Inflammatory macrophage (primary cell): ENCODE measurements around the gene SLC22A3.
"Not testable (repeated sequence)": the region's sequence is repeated elsewhere in the genome, so short reads cannot be mapped to it uniquely, and the experiment has no call there.

Experiments
- DNase-seq, 2 donors: peaks; one replicate each; pipeline ENCODE4 v3.0.0-alpha.2; 2020 to 2022

SLC22A3 gene

DNA sequence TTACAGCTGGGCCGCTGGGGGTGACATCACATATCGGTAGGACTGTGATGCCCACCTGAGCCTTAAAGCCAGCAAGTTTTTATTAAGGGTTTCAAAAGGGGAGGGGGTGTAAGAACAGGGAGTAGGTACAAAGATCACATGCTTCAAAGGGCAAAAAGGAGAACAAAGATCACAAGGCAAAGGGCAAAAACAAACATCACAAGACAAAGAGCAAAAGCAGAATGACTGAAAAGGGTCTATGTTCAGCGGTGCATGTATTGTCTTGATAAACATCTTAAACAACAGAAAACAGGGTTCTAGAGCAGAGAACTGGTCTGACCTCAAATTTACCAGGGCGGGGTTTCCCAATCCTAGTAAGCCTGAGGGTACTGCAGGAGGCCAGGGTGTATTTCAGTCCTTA, 101.6 kb downstream of the SLC22A3 start:
- not testable (repeated sequence) for DNase-seq

DNA sequence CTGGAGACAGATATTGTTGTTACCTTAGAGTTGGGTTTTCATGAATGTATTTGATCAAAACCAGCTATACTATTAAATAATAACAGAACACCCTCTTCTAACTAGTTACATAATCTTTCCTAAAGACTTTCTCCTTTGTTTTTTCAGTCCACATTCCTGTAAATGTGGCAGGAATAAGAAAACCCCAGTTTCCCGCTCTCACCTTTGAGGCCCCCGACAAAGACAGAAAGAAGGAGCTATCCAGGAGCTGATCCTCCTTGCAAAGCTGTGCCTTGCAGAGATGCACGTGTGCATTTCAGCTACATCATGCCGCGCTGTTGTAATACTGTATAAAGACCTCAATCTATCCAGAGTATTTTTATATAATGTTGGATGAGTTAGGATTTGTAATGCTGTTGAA, 102.7 kb downstream of the SLC22A3 start:
- no peak for DNase-seq

DNA sequence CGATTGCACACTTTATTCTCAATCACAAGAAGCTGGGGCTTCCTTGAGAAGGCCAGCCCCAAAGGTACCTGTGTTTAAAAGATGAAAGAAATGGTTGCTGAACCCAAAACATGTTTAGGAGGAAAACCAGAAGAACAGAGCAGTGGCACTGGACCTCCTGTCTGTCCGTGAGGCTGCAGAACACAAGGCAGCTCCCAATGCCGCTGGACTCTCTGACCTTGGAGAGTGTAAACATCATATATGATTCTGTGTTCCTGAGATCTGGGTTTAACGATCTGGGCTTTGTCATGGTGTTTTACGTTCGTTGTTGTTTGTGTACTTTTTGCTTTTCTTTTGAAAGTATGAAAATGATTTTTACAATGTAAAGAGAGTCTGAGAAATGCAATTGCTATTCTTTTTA, 106.1 kb downstream of the SLC22A3 start:
- no peak for DNase-seq

DNA sequence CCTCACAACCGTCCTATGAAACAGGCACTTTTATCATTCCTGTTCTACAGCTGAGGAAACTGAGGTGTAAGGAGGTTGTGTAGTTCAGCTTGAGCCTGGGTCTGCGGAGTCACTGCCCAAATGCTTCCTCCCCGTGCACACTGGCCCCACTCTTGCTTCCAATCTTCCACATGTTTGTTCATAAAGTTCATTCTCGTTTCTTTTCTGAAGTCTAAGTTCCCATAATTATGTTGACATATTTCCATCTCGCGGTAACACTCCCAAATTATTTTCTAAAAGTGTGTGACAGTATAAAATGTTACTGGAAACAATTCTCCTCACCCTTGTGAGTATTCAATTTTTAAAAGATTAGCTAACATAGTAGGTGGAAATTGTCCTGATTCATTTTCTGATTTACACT, 106.9 kb downstream of the SLC22A3 start:
- DNase-seq: no peak

DNA sequence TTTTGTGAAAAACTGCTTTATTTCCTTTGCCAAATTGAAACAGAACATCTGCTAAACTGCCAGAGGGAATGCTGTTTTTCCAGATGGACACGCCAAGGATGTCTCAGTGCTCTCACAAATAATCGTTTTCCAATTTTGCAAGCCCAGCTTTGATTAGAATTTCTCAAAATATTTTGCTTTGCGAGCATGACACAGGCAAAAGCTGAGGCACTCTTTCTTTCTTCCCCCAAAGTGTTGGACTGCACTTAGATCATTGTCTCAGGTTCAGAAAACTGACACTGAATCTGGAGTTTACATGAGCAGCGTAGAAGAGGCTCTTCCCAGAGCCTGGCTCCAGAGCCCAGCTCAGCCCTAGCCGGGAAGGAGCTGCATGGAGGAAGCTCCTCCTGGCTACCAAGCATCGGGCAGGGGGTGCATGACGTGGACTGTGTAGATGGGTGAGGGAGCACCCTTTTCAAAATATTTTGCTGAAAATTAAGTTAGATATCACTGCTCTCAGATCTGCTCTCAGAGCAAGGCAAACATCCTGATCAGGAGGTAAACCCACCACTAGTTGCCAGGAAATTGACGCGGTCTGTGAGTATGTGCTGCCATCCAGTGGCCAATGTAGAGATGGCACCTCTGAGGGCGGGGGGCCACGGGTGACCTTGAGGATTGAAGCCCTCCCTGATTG, 107.5 kb downstream of the SLC22A3 start:
- DNase-seq: peak; percentile 30 to 38

DNA sequence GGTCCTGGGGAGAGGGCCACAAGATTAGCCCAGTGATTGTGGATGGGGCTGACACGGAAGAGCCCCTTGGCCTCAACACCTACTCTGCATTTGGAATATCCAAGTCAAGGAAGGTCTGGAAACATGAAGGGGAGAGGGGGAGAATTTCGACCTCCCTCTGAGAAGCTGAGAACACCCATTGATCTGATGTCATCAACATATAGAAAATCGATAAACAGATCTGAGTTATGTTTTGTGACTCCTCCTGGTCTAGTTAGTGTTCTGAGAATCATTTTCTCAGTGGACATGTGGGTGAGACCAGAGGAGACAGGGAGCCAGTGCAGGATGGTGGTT, 108.0 kb downstream of the SLC22A3 start:
- no peak for DNase-seq

DNA sequence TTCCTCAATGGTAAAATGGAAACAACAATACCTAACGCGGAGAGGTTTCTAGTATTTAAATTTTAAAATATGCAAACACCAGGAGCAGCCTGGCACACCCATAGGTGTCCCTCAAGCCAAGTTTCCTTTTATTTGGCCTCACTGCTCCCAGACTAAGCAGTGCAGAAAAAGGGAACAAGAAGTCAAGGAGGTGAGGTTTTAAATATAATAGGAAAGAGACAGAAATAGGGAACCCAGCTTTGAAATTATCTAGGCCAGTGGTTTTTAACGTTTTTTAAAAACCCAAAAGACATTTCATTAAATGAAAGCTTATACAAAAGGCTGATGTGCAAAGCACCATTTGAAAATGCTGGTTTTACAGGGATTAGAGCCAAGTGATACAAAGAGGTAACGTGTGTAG, 109.6 kb downstream of the SLC22A3 start:
- DNase-seq: peak; percentile 2 to 33

DNA sequence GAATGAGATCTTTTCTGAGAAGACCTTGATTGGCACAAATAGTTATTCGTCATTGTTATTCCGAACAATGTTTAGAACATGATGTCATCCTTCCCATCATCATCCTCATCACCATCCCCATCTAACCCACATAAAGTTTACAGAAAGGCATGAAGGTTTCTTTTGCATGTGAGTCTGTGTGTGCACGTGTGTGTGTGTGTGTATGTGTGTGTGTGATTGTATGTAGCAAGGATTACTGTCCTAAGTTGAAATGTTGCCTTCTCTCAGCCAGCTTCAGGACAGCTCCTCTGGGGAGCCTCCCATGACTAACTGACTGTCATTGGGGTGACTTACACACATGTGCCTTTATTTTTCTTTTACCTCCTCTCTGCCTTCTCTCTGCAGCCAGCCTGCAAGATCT, 113.5 kb downstream of the SLC22A3 start:
- DNase-seq: no peak

DNA sequence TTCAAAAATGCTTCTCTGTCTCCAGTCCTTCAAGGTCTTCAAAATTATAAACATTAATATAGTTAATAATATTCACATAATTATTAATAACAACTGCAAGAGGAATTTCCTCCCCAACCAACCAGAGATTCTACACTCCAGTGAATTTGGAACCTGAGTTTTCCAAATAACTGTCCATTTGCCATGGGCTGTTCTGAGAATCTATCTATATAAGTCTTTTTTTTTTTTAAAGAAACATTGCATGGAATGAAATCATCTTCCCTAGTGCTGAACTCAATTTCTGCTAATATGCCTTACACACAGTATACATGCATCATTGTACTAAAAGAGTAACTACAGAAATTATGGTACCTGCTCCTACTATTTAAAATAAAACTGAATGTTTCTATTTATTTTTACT, 113.9 kb downstream of the SLC22A3 start:
- no peak for DNase-seq

DNA sequence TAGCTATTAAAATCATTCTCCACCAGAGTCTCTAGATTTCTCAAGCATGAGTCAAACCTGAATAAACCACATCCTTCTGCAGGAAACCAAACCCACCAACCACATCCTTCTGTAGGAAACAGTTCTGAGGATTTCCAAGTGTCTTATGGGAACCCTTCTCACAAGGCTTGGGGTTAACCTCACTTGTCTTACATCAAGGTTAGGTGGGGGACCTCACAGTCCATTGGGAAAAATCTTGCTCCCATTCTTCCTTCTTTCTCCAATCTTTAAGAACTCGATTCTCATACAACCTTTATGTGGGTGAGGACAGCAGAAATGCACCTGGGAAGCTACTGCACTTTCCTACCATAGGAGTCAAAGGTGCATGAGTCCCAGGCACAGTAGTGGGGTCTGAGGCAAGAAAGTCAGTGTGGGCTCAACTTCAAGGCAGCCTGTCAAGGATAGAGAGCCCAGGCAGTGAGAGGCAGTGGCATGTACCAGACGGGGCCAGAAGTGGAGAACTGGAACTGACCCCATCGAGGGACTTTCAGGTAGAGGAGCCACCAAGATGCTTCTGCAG, 114.5 kb downstream of the SLC22A3 start:
- peak; percentile 50 to 72 for DNase-seq

DNA sequence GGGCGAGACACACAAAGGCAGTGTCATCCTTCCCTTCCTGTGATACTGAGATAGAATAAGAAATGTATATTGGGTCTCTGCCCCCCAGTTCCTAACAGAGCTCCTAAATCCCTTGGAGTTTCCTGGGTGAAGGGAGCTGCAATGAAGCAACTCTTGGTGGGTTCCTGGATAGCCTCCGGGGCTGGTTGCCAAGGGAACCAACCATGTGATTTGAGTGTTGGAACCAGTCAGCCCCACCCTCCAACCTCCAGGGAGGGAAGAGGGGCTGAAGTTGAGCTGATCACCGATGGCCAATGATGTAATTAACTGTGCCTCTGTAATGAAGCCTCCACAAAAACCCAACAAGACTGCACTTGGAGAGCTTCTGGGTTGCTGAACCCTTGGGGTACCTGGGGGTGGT, 116.6 kb downstream of the SLC22A3 start:
- DNase-seq: no peak

DNA sequence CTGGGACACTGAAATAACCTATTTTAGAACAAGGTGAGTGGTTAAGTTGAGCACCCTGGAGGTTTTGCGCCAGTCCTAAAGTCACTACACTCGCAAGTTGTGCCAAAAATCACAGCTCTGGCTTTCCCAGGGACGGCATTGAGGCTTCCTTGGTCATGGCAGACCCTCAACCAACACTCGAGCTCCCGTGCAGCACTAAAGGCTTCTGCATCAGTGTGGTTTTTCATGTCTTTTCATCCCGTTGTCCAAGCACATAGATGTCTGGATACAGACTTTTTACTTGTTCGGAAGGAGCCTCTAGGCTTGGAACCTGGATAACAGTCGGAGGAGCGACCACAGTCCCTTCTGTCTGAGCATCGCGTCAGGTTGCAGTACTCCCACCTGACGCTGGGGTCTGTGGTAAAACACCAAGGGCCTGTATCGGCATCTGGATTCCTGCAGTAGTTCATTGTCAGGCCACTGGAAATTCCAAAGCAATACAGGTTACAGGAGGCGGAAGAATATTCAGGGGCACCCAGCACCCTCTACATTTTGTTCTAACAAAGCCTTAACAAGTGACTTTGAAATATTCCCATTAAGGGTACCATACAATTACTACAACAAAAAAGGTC, 119.2 kb downstream of the SLC22A3 start:
- DNase-seq: not testable (repeated sequence)

DNA sequence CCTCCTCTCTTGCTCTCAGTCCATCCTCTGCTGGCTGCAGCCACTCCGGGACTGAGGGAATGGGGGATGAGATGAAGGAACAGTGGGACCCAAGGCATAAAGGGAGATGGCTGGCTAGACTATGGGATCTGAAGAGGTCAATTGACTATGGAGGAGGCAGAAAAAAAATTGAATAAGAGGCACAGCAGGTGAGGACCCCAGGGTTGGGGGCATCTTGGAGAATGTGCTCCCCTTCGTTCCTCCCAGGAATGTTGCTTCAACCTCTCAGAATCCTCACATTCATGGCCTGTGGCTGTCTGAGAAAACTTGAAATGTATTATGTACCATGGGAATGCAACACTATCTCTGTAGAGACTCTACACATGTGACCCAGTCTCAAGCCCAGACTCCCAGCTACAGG, 121.0 kb downstream of the SLC22A3 start:
- DNase-seq: no peak

DNA sequence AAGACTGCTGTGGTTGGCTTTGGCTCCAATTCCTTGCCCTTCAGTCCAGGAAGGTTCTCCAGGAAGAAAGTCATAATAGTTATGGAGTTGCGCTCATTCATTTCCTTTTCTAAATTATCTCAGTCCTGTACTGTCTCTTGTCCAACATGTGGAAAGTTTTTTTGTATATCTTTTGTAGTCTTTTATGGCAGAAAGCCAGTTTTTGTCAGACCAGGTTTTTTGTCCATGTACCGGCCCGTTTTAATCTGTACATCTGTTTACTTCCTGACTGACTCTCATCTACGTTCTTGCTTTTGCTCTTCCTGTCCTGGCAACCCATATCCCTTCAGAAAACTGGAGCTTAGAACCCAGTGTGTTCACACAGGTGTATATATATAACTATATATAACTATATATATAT, 127.9 kb downstream of the SLC22A3 start:
- DNase-seq: not testable (repeated sequence)

DNA sequence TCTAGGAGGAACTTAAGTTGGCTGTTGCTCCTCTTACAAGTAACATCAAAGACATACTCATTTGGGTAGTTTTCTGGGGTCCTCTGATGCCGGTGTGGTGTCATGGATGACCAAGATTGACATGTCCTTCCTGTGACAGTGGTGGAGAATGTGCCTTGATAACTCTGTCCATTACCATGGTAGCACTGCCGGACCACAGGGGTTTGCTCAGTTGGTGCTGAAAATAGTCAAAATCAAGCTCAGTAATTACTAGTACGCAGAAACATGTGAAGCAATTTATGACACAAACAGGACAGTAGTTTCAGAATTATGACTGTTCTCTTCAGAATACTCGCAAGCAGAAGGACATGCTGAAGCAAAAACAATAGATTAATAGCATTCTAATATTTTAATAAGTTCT, 128.9 kb downstream of the SLC22A3 start:
- not testable (repeated sequence) for DNase-seq

DNA sequence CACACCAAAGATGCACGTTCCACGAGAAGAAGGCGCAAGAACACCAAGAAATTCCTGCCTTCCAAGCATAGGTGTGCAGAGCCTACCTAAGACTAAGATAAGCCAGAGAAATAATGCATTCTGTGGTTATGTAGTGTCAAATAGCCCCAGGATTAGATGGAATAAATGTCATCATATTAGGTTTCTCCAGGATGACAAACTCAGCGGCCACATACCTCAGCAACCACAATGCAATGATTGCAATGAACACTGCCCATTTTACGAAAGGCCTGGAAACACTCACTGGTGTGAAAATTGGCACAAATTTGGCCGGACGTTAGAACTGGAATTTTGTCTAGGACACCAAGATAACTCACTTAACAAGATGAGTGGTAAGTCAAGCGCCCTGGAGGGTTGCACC, 129.7 kb downstream of the SLC22A3 start:
- DNase-seq: no peak

DNA sequence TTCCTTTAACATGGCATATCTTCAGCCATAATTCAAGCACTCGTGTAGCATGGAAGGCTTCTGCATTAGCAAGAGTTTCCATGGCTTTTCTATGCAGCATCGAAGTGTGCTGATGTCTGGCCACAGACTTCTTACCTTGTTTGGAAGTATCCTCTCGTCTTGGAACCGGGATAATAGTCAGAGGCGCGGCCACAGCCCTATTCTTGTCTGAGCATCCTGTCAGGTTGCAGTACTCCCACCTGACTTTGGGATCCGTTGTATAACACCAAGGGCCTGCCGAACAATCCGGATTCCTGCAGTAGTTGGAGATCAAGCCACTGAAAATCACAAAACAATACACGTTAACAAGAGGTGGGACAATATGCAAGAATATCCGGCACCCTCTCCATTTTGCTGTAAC, 138.9 kb downstream of the SLC22A3 start:
- DNase-seq: no peak

DNA sequence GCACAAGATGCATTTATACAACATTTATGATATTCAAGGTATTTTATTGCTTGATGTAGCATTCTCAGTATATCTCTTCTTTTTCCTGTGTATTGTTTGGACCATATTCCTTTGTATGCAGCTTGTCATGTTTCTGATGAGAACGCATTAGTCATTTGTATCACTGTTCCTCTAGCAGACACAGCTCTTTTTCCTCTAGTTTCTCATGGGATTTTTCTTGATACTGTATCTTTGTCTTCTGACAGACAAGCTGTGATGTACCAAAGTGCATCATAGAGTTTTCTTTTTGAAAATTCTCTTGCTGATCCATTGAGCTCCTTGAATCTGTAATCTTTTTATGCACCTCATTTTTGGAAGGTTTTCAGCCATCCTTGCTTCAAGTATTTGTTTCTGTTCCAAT, 140.9 kb downstream of the SLC22A3 start:
- DNase-seq: no peak

DNA sequence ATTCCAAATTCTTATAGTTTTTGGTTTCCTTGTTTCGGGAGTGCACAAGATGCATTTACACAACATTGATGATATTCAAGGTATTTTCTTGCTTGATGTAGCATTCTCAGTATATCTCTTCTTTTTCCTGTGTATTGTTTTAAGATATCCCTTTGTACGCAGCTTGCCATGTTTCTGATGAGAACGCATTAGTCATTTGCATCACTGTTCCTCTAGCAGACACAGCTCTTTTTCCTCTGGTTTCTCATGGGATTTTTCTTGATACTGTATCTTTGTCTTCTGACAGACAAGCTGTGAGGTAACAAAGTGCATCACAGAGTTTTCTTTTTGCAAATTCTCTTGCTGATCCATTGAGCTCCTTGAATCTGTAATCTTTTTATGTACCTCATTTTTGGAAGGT, 146.4 kb downstream of the SLC22A3 start:
- DNase-seq: no peak

DNA sequence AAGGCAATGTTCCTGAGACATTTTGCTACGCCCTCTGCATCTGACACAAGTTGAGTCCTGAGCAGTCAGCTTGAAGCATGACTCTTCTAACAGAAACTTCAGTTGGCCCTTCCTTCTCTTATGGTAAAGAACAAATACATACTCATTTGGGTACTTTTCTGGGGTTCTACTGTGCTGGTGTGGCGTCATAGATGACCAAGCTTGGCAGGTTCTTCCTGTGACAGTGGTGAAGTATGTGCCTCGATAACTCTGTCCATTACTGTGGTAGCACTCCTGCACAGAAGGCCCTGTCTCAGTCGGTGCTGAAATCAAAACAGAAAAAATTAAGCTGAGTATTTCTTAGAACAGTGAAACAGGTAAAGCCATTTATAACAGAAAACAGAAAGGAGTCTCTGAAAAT, 152.5 kb downstream of the SLC22A3 start:
- no peak for DNase-seq
